Ammon's horn (tissue), 1 donor: ENCODE measurements around the gene HELQ.

ENCODE experiments used
- DNase-seq: peaks from one replicate; pipeline ENCODE4 v3.0.0-alpha.2; 2016; ENCODE audit warnings: low spot score

HELQ gene

GRCh38 chr4:83372931-83373330 is 82.7 kb downstream of the HELQ start:
- no peak for DNase-seq

GRCh38 chr4:83371936-83372335 is 83.7 kb downstream of the HELQ start:
- no peak for DNase-seq

- no peak for DNase-seq
Observed at GRCh38 chr4:83371235-83371634, 84.4 kb downstream of the HELQ start.

GRCh38 chr4:83370640-83370906 is 85.0 kb downstream of the HELQ start:
- DNase-seq: no peak

- DNase-seq: peak; percentile 38
Observed at GRCh38 chr4:83369831-83370639, 85.6 kb downstream of the HELQ start.

- no peak for DNase-seq
Observed at GRCh38 chr4:83364312-83364711, 91.3 kb downstream of the HELQ start.

- no peak for DNase-seq
Observed at GRCh38 chr4:83362492-83363329, 92.9 kb downstream of the HELQ start.

GRCh38 chr4:83361416-83362103 is 94.1 kb downstream of the HELQ start:
- DNase-seq: no peak

GRCh38 chr4:83360018-83360417 is 95.6 kb downstream of the HELQ start:
- no peak for DNase-seq

- DNase-seq: no peak
Observed at GRCh38 chr4:83358410-83358809, 97.2 kb downstream of the HELQ start.
